ENCODE measurements around the gene SCAMP5. TPM values are rescaled to one million over a fixed set of nuclear protein-coding genes. Genes with fewer than 3 reads are reported as not detected.

The SCAMP5 gene
- total RNA-seq, 4 donors from 2014 or later: 0.60 to 4.6 (median 2.6) TPM

- ATAC-seq (ENCODE audit: low FRiP score) (no peak), DNase-seq (ENCODE audit: low spot score) (no peak)
- TF ChIP-seq, protein P1, sequence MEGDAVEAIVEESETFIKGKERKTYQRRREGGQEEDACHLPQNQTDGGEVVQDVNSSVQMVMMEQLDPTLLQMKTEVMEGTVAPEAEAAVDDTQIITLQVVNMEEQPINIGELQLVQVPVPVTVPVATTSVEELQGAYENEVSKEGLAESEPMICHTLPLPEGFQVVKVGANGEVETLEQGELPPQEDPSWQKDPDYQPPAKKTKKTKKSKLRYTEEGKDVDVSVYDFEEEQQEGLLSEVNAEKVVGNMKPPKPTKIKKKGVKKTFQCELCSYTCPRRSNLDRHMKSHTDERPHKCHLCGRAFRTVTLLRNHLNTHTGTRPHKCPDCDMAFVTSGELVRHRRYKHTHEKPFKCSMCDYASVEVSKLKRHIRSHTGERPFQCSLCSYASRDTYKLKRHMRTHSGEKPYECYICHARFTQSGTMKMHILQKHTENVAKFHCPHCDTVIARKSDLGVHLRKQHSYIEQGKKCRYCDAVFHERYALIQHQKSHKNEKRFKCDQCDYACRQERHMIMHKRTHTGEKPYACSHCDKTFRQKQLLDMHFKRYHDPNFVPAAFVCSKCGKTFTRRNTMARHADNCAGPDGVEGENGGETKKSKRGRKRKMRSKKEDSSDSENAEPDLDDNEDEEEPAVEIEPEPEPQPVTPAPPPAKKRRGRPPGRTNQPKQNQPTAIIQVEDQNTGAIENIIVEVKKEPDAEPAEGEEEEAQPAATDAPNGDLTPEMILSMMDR (IDR thresholded peaks at IDR 0.05): no peak
These were observed 5.9 kb downstream of the SCAMP5 start for GRCh38 chr15:75001310-75001709.

- ATAC-seq (ENCODE audit: low FRiP score): no peak
- TF ChIP-seq, protein P1 (IDR thresholded peaks at IDR 0.05): no peak
- DNase-seq (ENCODE audit: low spot score): no peak
These were observed 7.0 kb downstream of the SCAMP5 start for GRCh38 chr15:75002398-75002797.

DNA sequence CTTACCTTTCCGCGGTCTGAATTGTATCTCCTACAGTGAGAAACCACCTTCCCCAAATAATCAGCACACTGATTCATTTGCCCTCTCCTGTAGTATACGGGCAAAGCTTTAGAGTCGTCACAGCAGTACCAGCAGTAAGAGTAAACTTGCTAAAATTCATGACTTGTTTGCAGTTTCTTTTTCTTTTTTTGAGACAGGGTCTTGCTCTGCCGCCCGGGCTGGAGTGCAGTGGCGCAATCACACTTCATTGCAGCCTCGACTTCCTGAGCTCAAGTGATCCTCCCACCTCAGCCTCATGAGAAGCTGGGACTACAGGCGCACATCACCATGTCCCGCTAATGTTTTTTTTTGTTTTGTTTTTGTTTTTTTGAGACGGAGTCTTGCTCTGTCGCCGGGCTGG is 11.9 kb downstream of the SCAMP5 start:
- ATAC-seq (ENCODE audit: low FRiP score): no peak
- TF ChIP-seq, protein P1 (IDR thresholded peaks at IDR 0.05): no peak
- DNase-seq (ENCODE audit: low spot score): no peak

GRCh38 chr15:75008221-75008625 is 12.9 kb downstream of the SCAMP5 start:
- ATAC-seq (ENCODE audit: low FRiP score): no peak
- TF ChIP-seq, protein P1 (IDR thresholded peaks at IDR 0.05): no peak
- no peak for DNase-seq (ENCODE audit: low spot score)

DNA sequence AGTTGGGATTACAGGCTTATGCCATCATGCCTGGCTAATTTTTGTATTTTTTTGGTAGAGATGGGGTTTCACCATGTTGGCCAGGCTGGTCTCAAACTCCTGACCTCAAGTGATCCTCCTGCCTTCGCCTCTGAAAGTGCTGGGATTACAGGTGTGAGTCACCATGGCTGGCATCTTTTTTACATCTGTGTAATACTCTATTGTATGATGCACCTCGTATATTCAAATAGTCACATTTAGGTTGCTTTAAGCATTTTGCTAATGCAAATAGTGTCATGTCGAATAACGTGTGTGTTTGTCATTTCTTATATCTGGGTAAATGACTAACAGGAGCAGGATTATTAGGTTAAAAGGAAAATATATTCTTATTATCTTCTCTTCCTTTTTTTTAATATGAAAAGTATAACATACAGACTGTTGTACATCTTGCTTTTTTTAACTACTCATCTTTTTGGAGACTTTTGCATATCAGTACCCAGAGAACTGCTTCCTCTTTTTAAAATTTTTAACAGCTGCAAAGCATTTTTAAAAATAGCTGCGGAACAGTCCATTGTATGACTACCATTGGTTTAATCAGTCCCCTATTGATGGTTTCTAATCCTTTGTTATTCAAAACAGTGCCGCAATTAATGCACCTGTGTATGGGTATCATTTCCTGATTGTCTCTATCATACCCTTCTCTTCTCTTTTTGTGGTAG is 13.4 kb downstream of the SCAMP5 start:
- no peak for ATAC-seq (ENCODE audit: low FRiP score)
- TF ChIP-seq, protein P1 (IDR thresholded peaks at IDR 0.05): no peak

GRCh38 chr15:75016431-75016830 is 21.1 kb downstream of the SCAMP5 start:
- TF ChIP-seq, protein P1 (IDR thresholded peaks at IDR 0.05): no peak
- DNase-seq (ENCODE audit: low spot score) (no peak), ATAC-seq (ENCODE audit: low FRiP score) (no peak)

More for the DNA sequence above, 13.4 kb downstream of the SCAMP5 start:
- DNase-seq (ENCODE audit: low spot score): no peak

DNA sequence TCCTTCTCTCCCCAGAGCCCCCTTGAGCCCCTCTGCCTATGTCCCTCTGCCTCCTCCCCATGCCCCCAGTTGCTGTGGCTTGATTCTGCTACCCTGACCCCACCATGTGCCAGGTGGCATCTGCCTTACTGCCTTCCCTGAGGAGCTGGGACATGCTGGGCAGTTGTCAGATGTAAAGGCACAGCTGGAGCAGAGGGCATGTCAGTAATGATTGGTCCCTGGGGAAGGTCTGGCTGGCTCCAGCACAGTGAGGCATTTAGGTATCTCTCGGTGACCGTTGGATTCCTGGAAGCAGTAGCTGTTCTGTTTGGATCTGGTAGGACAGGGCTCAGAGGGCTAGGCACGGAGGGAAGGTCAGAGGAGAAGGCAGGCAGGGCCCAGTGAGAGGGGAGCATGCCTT is 24.6 kb downstream of the SCAMP5 start:
- no peak for ATAC-seq (ENCODE audit: low FRiP score)
- TF ChIP-seq, protein P1 (IDR thresholded peaks at IDR 0.05): no peak
- no peak for DNase-seq (ENCODE audit: low spot score)

Data from omental fat pad (tissue), 4 donors.